Measurements from ENCODE around the gene C17orf113.

The C17orf113 gene

GRCh38 chr17:42092939-42093338 lies 42.5 kb upstream of the C17orf113 start:
- no peak overlapping the region for H3K4me3 ChIP-seq (ENCODE audit: low read depth, low read length)
- TF ChIP-seq, protein P1, sequence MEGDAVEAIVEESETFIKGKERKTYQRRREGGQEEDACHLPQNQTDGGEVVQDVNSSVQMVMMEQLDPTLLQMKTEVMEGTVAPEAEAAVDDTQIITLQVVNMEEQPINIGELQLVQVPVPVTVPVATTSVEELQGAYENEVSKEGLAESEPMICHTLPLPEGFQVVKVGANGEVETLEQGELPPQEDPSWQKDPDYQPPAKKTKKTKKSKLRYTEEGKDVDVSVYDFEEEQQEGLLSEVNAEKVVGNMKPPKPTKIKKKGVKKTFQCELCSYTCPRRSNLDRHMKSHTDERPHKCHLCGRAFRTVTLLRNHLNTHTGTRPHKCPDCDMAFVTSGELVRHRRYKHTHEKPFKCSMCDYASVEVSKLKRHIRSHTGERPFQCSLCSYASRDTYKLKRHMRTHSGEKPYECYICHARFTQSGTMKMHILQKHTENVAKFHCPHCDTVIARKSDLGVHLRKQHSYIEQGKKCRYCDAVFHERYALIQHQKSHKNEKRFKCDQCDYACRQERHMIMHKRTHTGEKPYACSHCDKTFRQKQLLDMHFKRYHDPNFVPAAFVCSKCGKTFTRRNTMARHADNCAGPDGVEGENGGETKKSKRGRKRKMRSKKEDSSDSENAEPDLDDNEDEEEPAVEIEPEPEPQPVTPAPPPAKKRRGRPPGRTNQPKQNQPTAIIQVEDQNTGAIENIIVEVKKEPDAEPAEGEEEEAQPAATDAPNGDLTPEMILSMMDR (IDR thresholded peaks at IDR 0.05; ENCODE audit: low read depth, low read length, missing control alignments) = no peak

GRCh38 chr17:42090964-42091790 lies 40.8 kb upstream of the C17orf113 start:
- no peak for DNase-seq (ENCODE audit: low read depth)
- TF ChIP-seq, protein P1 (IDR thresholded peaks at IDR 0.05; ENCODE audit: low read depth, low read length, missing control alignments) = no peak
- no peak overlapping the region for H3K4me3 ChIP-seq (ENCODE audit: low read depth, low read length)

More at GRCh38 chr17:42092939-42093338, 42.5 kb upstream of the C17orf113 start:
- no peak for DNase-seq (ENCODE audit: low read depth)

DNA sequence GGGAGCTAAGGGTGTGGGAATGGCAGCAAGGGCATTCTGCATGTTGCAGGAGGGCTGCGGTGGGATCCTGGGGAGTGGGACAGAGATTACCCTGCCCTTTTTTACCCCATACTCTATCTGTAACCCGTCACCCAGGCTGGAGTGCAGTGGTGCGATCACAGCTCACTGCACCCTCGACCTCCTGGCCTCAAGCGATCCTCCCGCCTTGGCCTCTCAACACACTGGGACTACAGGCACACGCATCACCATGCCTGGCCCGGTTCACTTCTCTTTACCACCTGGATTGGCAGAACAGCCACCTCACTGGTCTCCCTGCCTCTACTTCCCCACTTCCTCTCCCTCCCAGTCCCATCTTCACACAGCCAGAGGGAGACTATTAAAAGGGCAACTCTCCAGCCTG lies 38.3 kb upstream of the C17orf113 start:
- no peak overlapping the region for H3K4me3 ChIP-seq (ENCODE audit: low read depth, low read length)
- DNase-seq (ENCODE audit: low read depth) = no peak
- TF ChIP-seq, protein P1 (IDR thresholded peaks at IDR 0.05; ENCODE audit: low read depth, low read length, missing control alignments) = no peak

GRCh38 chr17:42087736-42088705 lies 37.6 kb upstream of the C17orf113 start:
- no peak overlapping the region for H3K4me3 ChIP-seq (ENCODE audit: low read depth, low read length)
- TF ChIP-seq, protein P1 (IDR thresholded peaks at IDR 0.05; ENCODE audit: low read depth, low read length, missing control alignments) = no peak
- no peak for DNase-seq (ENCODE audit: low read depth)

- DNase-seq (ENCODE audit: low read depth) = no peak
- H3K4me3 ChIP-seq (ENCODE audit: low read depth, low read length) = no peak overlapping the region
- TF ChIP-seq, protein P1 (IDR thresholded peaks at IDR 0.05; ENCODE audit: low read depth, low read length, missing control alignments) = no peak
Measured at GRCh38 chr17:42087042-42087701, 36.8 kb upstream of the C17orf113 start.

DNA sequence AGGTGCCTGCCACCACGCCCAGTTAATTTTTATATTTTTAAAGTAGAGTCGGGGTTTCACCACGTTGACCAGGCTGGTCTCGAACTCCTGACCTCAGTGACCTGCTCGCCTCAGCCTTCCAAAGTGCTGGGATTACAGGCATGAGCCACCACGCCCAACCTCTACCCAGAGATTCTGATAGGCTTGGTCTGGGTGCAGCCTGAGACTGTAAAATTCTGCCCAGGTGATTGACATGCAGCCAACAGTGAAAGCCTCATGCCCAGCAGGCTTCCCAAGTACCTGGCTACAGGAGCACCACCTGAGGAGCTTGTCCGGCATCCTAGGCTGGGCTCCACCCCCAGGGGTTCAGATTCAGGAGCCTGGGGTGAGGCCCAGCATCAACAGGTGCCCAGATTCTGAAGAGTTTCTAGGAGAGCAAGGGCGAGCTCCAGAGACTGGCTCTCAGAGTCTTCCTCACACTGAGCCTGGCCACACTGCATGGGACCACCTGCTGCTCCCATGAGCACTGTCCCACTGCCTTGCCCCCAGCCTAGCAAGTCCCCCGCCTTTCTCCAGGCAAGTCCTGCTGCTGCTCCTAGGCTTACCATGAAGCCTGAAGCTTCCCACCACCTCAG lies 31.2 kb upstream of the C17orf113 start:
- DNase-seq (ENCODE audit: low read depth) = no peak
- TF ChIP-seq, protein P1 (IDR thresholded peaks at IDR 0.05; ENCODE audit: low read depth, low read length, missing control alignments) = no peak
- H3K4me3 ChIP-seq (ENCODE audit: low read depth, low read length) = no peak overlapping the region

All from GM12864 (cell line).